HCT116 (cell line): Measurements from ENCODE around the gene CTU1.

Source experiments
- CTCF ChIP-seq, 3 experiments: fragments of 200-600 bp in 1 of 3; sonication (generic) in 1 of 3; IDR thresholded peaks in 2 of 3; conservative IDR thresholded peaks in 1 of 3; 2 replicates each; pipeline ENCODE4 v1.5.1; 2012 to 2017; ENCODE audit warnings: low read depth in 2 of 3, low read length in 2 of 3, antibody characterized with exemption in 1 of 3, borderline replicate concordance in 1 of 3, control low read depth in 1 of 3, mild to moderate bottlenecking in 1 of 3, mixed read lengths in 1 of 3, mixed run types in 1 of 3, moderate library complexity in 1 of 3; ENCODE audit not compliant: insufficient read depth in 1 of 3
- EGR1 ChIP-seq: IDR thresholded peaks from 2 replicates; pipeline ENCODE4 v1.6.1; 2012; ENCODE audit warnings: low read depth
- EZH2phosphoT487 ChIP-seq: fragments of 200-600 bp; IDR thresholded peaks from 2 replicates; pipeline ENCODE4 v1.6.1; 2018; ENCODE audit warnings: antibody characterized with exemption, borderline replicate concordance
- POLR2A ChIP-seq: IDR thresholded peaks from 2 replicates; pipeline ENCODE4 v1.7.0; 2011; ENCODE audit warnings: borderline replicate concordance; ENCODE audit not compliant: insufficient read depth, insufficient read length; ENCODE audit errors: extremely low read depth
- POLR2AphosphoS5 ChIP-seq: IDR thresholded peaks from 2 replicates; pipeline ENCODE4 v1.6.1; 2011; ENCODE audit warnings: mild to moderate bottlenecking, low read depth, low read length, moderate library complexity
- RAD21 ChIP-seq: IDR thresholded peaks from 2 replicates; pipeline ENCODE4 v1.6.1; 2012; ENCODE audit warnings: low read depth, mild to moderate bottlenecking
- SIN3A ChIP-seq: IDR thresholded peaks from 2 replicates; pipeline ENCODE4 v1.6.1; 2012; ENCODE audit warnings: low read depth
- ZBTB33 ChIP-seq: IDR thresholded peaks from 2 replicates; pipeline ENCODE4 v1.6.1; 2011; ENCODE audit warnings: mild to moderate bottlenecking, low read length, moderate library complexity; ENCODE audit not compliant: insufficient replicate concordance; ENCODE audit errors: extremely low read depth

GRCh38 chr19:51143486-51143885, 35.3 kb upstream of the CTU1 start:
- TF ChIP-seq POLR2A (no peak), CTCF (IDR thresholded peaks at IDR 0.05 in 2 of 3, conservative IDR thresholded peaks at IDR 0.05 in 1 of 3; ENCODE audit: borderline replicate concordance in 1 of 3, insufficient read depth in 1 of 3, low read depth in 2 of 3, low read length in 2 of 3) (no peak), EGR1 (no peak), SIN3A (no peak), ZBTB33 (no peak), RAD21 (no peak), EZH2phosphoT487 (no peak), POLR2AphosphoS5 (no peak)
